RWPE1 (cell line): ENCODE data around the gene BDNF.

ENCODE experiments used
- CTCF ChIA-PET: fragments of 350-600 bp; sonication (Branson Sonifier 250); formaldehyde crosslinking; extraction: SDS; loops from one replicate; lab custom pipeline; 2021; lab: Yijun Ruan, JAX
- POLR2A ChIA-PET: fragments of 400-600 bp; formaldehyde crosslinking; extraction: SDS; loops from one replicate; lab custom pipeline; 2020; ENCODE audit warnings: antibody characterized with exemption; ENCODE audit not compliant: low non-redundant PET; lab: Yijun Ruan, JAX
- DNase-seq: peaks from one replicate; pipeline ENCODE4 v3.0.0; 2012; ENCODE audit warnings: low spot score
- H3K27ac ChIP-seq: fragments of 450-650 bp; 2 replicates; pipeline ENCODE4 v1.5.1; 2017
- TF ChIP-seq, protein P1 (sequence below): fragments of 450-650 bp; conservative IDR thresholded peaks from 2 replicates; pipeline ENCODE4 v1.5.1; 2017; ENCODE audit warnings: low read depth, mild to moderate bottlenecking

BDNF gene

DNA sequence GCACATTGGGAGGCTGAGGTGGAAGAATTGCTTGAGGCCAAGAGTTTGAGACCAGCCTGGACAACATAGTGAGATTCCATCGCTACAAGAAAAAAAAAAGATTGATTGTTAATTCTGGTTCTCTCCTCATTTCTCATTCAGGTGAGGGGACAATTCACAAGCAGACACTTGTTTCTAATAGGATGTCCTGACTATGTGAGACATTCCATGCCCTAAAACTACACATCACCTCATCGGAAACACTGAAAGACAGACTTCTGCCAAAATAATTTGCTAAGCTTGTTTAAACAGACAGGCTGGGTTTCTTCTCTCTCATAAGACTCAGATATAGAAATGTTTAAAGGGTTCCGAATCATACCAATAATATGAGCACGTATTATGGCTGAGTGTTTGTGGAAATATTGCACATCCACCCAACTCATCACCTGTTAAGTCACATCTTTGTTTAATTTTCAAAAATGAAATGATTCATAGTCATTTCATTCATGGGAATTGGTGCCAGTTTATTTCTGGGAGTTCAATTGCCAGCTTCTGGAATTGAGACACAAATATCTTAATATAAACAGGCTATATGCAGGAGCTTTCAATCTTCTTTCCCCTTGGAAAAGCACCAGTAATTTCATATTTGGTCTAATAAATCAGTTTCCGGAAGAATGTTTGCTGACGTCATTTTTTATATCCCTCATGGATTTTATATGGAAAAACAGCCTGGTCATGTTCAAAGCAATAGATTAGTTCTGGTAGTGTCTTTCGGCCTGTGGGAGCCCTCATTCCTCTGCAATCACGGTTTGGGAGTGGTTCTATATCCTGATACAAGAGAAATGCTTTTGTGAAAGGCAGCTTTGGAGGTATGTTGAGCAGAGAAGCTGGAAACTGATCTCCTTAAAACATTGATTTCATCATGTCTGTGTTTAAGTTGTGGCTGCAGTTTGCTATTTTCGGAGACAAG is 87.0 kb downstream of the BDNF start:
- CTCF ChIA-PET, result interaction anchor here (0.7 kb wide), 1 partner anchor 868 kb away, joined by 6 read pairs; no protein-coding TSS in a partner anchor
- POLR2A ChIA-PET, result no interaction called here
- TF ChIP-seq, protein P1, sequence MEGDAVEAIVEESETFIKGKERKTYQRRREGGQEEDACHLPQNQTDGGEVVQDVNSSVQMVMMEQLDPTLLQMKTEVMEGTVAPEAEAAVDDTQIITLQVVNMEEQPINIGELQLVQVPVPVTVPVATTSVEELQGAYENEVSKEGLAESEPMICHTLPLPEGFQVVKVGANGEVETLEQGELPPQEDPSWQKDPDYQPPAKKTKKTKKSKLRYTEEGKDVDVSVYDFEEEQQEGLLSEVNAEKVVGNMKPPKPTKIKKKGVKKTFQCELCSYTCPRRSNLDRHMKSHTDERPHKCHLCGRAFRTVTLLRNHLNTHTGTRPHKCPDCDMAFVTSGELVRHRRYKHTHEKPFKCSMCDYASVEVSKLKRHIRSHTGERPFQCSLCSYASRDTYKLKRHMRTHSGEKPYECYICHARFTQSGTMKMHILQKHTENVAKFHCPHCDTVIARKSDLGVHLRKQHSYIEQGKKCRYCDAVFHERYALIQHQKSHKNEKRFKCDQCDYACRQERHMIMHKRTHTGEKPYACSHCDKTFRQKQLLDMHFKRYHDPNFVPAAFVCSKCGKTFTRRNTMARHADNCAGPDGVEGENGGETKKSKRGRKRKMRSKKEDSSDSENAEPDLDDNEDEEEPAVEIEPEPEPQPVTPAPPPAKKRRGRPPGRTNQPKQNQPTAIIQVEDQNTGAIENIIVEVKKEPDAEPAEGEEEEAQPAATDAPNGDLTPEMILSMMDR, result no peak

DNA sequence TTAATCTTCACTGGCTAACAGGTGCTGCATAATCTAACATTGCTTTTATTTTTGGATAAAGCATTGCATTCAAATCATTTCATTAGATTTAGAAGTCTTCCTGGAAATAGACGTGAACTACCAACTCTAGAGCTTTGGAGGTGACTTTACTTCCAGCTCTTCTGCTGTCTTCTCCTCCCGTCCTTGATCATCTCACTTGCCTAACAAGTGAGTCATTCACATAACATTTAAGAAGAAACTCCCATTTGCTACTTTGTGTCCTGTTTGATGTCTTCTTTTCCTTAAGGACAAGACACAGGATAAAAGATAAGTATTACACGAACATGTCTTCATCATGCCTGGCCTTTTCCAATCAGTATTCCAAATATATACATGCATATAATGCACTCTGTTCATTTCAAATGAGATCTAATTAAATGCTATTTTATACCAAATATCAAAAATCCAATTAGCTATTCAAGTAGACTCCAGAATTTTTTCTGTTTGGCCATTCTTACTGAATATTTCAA is 88.3 kb downstream of the BDNF start:
- POLR2A ChIA-PET, result no interaction called here
- no peak for DNase-seq
- TF ChIP-seq, protein P1, result no peak
- CTCF ChIA-PET, result no interaction called here
- H3K27ac ChIP-seq, result no peak overlapping the region

More for the DNA sequence above, 87.0 kb downstream of the BDNF start:
- DNase-seq, result no peak
- no peak overlapping the region for H3K27ac ChIP-seq

DNA sequence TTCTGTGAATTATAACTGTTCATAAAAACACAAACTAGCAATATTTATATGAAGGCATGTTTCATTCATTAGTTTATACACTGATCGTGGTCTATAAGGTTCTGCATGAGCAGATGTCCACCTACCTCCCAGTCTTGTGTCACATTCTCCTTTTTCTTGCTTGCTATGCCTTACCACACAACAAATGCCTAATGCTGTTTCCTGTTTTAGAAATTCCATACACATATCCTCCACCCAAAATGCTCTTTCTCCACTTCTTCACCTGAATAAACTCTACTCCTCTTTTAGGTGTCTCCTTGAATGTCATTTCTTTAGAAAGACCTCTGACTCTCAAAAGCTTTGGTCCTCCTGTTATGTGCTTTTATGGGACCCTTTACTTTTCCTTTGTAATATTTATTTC is 88.9 kb downstream of the BDNF start:
- TF ChIP-seq, protein P1, result no peak
- POLR2A ChIA-PET, result no interaction called here
- CTCF ChIA-PET, result no interaction called here
- no peak overlapping the region for H3K27ac ChIP-seq
- no peak for DNase-seq

DNA sequence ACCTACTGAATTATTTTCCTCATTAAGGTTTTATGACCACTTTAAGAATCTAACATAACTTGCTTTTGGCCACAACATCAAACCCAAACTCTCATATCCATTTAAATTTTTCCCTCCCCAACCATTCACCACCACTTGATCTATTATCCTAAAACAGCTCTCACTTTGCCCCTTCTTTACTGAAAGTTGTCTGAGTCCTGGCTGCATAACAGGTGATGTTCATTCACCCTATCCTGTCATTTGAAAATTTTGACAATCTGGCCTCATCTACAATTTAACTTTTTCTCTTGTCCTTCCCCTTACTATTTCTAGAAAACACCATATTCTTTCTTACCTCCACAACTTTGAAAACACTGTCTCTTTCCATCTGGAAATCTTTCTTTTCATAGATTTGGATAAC is 89.3 kb downstream of the BDNF start:
- DNase-seq, result no peak
- ChIA-PET CTCF (no interaction called here), POLR2A (no interaction called here)
- TF ChIP-seq, protein P1, result no peak
- no peak overlapping the region for H3K27ac ChIP-seq

DNA sequence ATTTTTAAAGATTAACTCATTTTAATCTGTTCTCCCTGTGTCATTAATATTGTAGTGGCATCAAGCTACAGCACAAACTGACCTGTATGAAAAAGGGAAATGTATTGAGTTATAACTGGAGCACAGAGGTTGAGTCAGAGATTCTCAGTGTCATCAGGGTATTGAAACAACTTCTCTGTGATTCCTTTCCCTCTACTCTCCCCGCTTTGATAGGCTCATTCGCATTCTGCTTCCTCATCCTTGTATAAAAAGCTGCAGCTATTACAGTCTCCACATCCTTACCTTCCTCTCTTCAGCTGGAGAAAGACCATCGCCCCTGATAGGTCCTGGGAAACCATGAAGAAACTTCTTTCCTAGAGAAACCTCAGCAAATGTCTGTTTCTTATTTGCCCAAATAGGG is 90.0 kb downstream of the BDNF start:
- DNase-seq, result no peak
- ChIA-PET POLR2A (no interaction called here), CTCF (no interaction called here)
- TF ChIP-seq, protein P1, result no peak
- H3K27ac ChIP-seq, result no peak overlapping the region

DNA sequence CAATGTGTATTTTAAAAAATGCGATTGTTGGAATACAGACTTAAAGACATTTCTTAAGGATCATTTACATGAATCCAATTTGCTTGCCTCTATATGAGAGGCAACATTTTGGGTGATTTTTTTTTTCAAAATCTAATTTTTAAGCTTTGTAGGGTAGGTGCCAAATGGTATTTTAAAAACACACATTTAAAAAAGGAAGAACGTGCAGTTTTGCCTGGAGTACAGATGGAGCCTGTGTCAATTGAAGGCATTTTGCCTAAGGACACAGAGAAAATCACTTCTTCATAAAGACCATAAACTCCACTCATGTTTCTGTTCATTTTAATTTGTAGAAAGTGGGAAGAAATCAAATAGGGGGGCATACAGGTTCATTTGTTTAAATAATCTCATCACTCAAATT is 91.3 kb downstream of the BDNF start:
- ChIA-PET POLR2A (no interaction called here), CTCF (no interaction called here)
- DNase-seq, result no peak
- TF ChIP-seq, protein P1, result no peak
- H3K27ac ChIP-seq, result no peak overlapping the region
